Kidney (tissue), 14 donors: ENCODE results near the gene DUSP12. TPM values are rescaled to one million over a fixed set of nuclear protein-coding genes. Genes with fewer than 3 reads are reported as not detected.

Source experiments
- DNase-seq, 5 donors: peaks; one replicate each; pipeline ENCODE4 v3.0.0-alpha.2; 2013 to 2020
- FAIRE-seq: peaks from 2 replicates; lab custom pipeline; 2012; peaks lifted over from hg19 to GRCh38; lab: Jason Lieb, UNC
- H3K27ac ChIP-seq, 2 donors: one replicate each; pipeline ENCODE4 v1.7.0; 2013; ENCODE audit warnings: low read depth in 2 of 2, low read length in 2 of 2, inconsistent platforms in 1 of 2
- H3K27me3 ChIP-seq: one replicate; pipeline ENCODE4 v1.7.1; 2013; ENCODE audit warnings: low read length, inconsistent platforms; ENCODE audit not compliant: control insufficient read depth, insufficient read depth
- H3K36me3 ChIP-seq, 3 donors: one replicate each; pipeline versions ENCODE4 v1.7.0 to v1.7.1; 2013; ENCODE audit warnings: low read length in 3 of 3, control low read depth in 1 of 3, inconsistent platforms in 1 of 3; ENCODE audit not compliant: insufficient read depth in 3 of 3, control insufficient read depth in 2 of 3
- H3K4me1 ChIP-seq, 3 donors: one replicate each; pipeline versions ENCODE4 v1.7.0 to v1.7.1; 2013; ENCODE audit warnings: low read length in 3 of 3, inconsistent platforms in 1 of 3, low read depth in 1 of 3; ENCODE audit not compliant: control insufficient read depth in 2 of 3, insufficient read depth in 2 of 3
- H3K4me3 ChIP-seq, 3 donors: one replicate each; pipeline versions ENCODE4 v1.7.0 to v1.8.1; 2013; ENCODE audit warnings: low read length in 3 of 3, control low read depth in 1 of 3, inconsistent platforms in 1 of 3
- H3K9ac ChIP-seq, 3 donors: one replicate each; pipeline versions ENCODE4 v1.7.0 to v1.7.1; 2013; ENCODE audit warnings: low read length in 3 of 3, control low read depth in 1 of 3, inconsistent platforms in 1 of 3
- H3K9me3 ChIP-seq, 3 donors: one replicate each; pipeline versions ENCODE4 v1.7.0 to v1.7.1; 2013; ENCODE audit warnings: low read length in 3 of 3, control low read depth in 1 of 3, inconsistent platforms in 1 of 3; ENCODE audit not compliant: control insufficient read depth in 2 of 3, insufficient read depth in 1 of 3
- CTCF ChIP-seq: IDR thresholded peaks from 3 replicates; pipeline ENCODE4 v1.5.1; 2012; ENCODE audit warnings: mild to moderate bottlenecking, moderate library complexity, borderline replicate concordance; ENCODE audit not compliant: insufficient read depth; ENCODE audit errors: extremely low read depth
- intact Hi-C: fragments of 100-400 bp; cut with DNase I; formaldehyde crosslinking; loops from one replicate; pipeline ENCODE4 v1.11.1; 2022
- polyA plus RNA-seq: library from polyadenylated mRNA; stranded (reverse); fragments of 350-450 nt; fragmentation: Illumina TruSeq; extraction: RNeasy Lipid Tissue Mini Kit (QIAGEN cat#74804); gene quantifications from one replicate; pipeline ENCODE4 v1.2.3, GENCODE V29; 2014; ENCODE audit warnings: low read depth, low replicate concordance; ENCODE audit not compliant: insufficient read depth
- total RNA-seq: library from RNA; stranded (reverse); fragmentation: NEBNext Ultra II Directional; extraction: Animal tissue kit (Norgen Biotek cat#: 25700); gene quantifications from one replicate; pipeline ENCODE4 v1.2.1, GENCODE V29; 2021
- donor health status: control.
- donor health status: control.
- donor health status: control.
- donor health status: control.
- donor health status: control.
- donor health status: DM: yes; HTN: yes; CAD: no.
- donor health status: Normal renal cell carcinoma (clear cell type).

DUSP12 gene
- total and polyA plus RNA-seq, 2 donors from 2014 or later = 17.9 to 21.3 TPM

GRCh38 chr1:161730050-161730564 is 19.5 kb upstream of the DUSP12 start:
- Histone ChIP-seq H3K4me3 (no peak overlapping the region), H3K9me3 (no peaks in the 10 kb centered on the region), H3K27me3 (no peaks in the 10 kb centered on the region), H3K9ac (no peak overlapping the region), H3K4me1 (peaks cover 0 to 5% (median 0%) of the 10 kb centered on the region in 3 donors), H3K36me3 (no peaks in the 10 kb centered on the region), H3K27ac (no peak overlapping the region)
- FAIRE-seq (no peak), DNase-seq (no peak)
- intact Hi-C loops = no loop called here
- no peak for TF ChIP-seq CTCF

- DNase-seq (no peak), FAIRE-seq (no peak)
- no peaks in the 10 kb centered on the region for H3K27me3 ChIP-seq
- no peak overlapping the region for H3K4me3 ChIP-seq
- no peaks in the 10 kb centered on the region for H3K9me3 ChIP-seq
- intact Hi-C loops = no loop called here
- H3K27ac ChIP-seq = no peak overlapping the region
- H3K4me1 ChIP-seq = no peaks in the 10 kb centered on the region
- no peak overlapping the region for H3K9ac ChIP-seq
- TF ChIP-seq CTCF = no peak
- H3K36me3 ChIP-seq = no peaks in the 10 kb centered on the region
Measured at GRCh38 chr1:161731241-161731640, 18.3 kb upstream of the DUSP12 start.

- intact Hi-C loops = no loop called here
Measured at GRCh38 chr1:161731981-161732718, 17.4 kb upstream of the DUSP12 start.

More at GRCh38 chr1:161731981-161732718, 17.4 kb upstream of the DUSP12 start:
- Histone ChIP-seq H3K36me3 (no peaks in the 10 kb centered on the region), H3K27ac (no peak overlapping the region), H3K9me3 (no peaks in the 10 kb centered on the region), H3K4me1 (no peaks in the 10 kb centered on the region), H3K27me3 (no peaks in the 10 kb centered on the region), H3K9ac (no peak overlapping the region), H3K4me3 (no peak overlapping the region)
- DNase-seq (no peak), FAIRE-seq (no peak)
- no peak for TF ChIP-seq CTCF
